Measurements from ENCODE around the gene ATP8B3. TPM values are rescaled to one million over a fixed set of nuclear protein-coding genes. Genes with fewer than 3 reads are reported as not detected.

Gene ATP8B3
- total and polyA plus RNA-seq, 9 of the 15 experiments (the other 6 are each of a cell fraction or from before 2014, with no cell fraction given), result 1.2 to 12.3 (median 3.8) TPM

GRCh38 chr19:1825909-1826556, 14.0 kb upstream of the ATP8B3 start:
- peak; percentile 91 for ATAC-seq
- TF ChIP-seq MXI1 (IDR thresholded peaks at IDR 0.05; ENCODE audit: low read depth, low read length) (0 out of 2 replicates have a peak, but pooled peaks have one; percentile 24), SMARCA4 (IDR thresholded peaks at IDR 0.05) (peak; percentile 57; the same call in 1 of the 2 replicates), SMARCA5 (IDR thresholded peaks at IDR 0.05) (peak; percentile 51; the same call in 1 of the 2 replicates), CC2D1A (IDR thresholded peaks at IDR 0.05) (peak; percentile 82), KLF10 (CRISPR knock-in tag; IDR thresholded peaks at IDR 0.05) (no peak), ZFX (CRISPR knock-in tag; IDR thresholded peaks at IDR 0.05) (no peak), HOXB6 (CRISPR knock-in tag; IDR thresholded peaks at IDR 0.05; ENCODE audit: borderline replicate concordance) (no peak), DEAF1 (CRISPR knock-in tag; IDR thresholded peaks at IDR 0.05) (peak; percentile 53; the same call in 1 of the 2 replicates), ZNF695 (CRISPR knock-in tag; IDR thresholded peaks at IDR 0.05) (no peak), KAT8 (IDR thresholded peaks at IDR 0.05; ENCODE audit: low read depth) (no peak), PRMT5 (CRISPR knock-in tag; IDR thresholded peaks at IDR 0.05) (no peak), SMC3 (conservative IDR thresholded peaks at IDR 0.05; ENCODE audit: insufficient read depth, low read depth, low read length) (peak; percentile 75), ZC3H11A (IDR thresholded peaks at IDR 0.05; ENCODE audit: low read depth, low read length) (no peak), DPF2 (IDR thresholded peaks at IDR 0.05) (peak; percentile 52), DACH1 (IDR thresholded peaks at IDR 0.05; ENCODE audit: partially characterized antibody) (peak; percentile 71), RBM39 (optimal IDR thresholded peaks at IDR 0.05; ENCODE audit: low read depth, low read length) (peak; percentile 81), MAX (CRISPR knock-in tag; IDR thresholded peaks at IDR 0.05) (0 out of 2 replicates have a peak, but pooled peaks have one; percentile 2), HEY1 (CRISPR knock-in tag; IDR thresholded peaks at IDR 0.05; ENCODE audit: borderline replicate concordance) (no peak), HBP1 (CRISPR knock-in tag; IDR thresholded peaks at IDR 0.05) (0 out of 2 replicates have a peak, but pooled peaks have one; percentile 17), ZFP30 (CRISPR knock-in tag; IDR thresholded peaks at IDR 0.05; ENCODE audit: borderline replicate concordance) (no peak), ZSCAN29 (IDR thresholded peaks at IDR 0.05) (no peak), MBD2 (IDR thresholded peaks at IDR 0.05; ENCODE audit: borderline replicate concordance, low read depth) (no peak)

More at GRCh38 chr19:1825909-1826556, 14.0 kb upstream of the ATP8B3 start:
- BruUV-seq (replicated peaks), result no TSS peak
- intact Hi-C loops (cut with micrococcal nuclease), result loop anchor here (1.0 to 2.0 kb wide), 2 partner anchors 13 to 51 kb away; partner anchors contain the start of gene ATP8B3
- H3K27ac ChIP-seq (ENCODE audit: extremely low read depth, low read depth, low read length), result peak overlapping the region; percentile 67
- DNase-seq (ENCODE audit: extremely low read depth in 1 of 4, low spot score in 3 of 4), result peak; percentile 85 to 93 (median 88)
- no peaks in the 10 kb centered on the region for H3K9me1 ChIP-seq (ENCODE audit: control insufficient read depth, insufficient read depth, low read length)
- peak; percentile 93 for FAIRE-seq
- peaks cover 83% of the 10 kb centered on the region; the same call in 2 of the 3 replicates for H3K36me3 ChIP-seq (ENCODE audit: control insufficient read depth, insufficient read depth, low read length)
- H4K20me1 ChIP-seq (replicated peaks; ENCODE audit: control insufficient read depth, insufficient read depth, low read length), result no peaks in the 10 kb centered on the region
- H3K79me2 ChIP-seq (ENCODE audit: control insufficient read depth, insufficient read depth, low read length), result peaks cover 56% of the 10 kb centered on the region
- peak overlapping the region; percentile 64 to 92 for H3K9ac ChIP-seq (ENCODE audit: insufficient read depth in 1 of 2, low read depth in 2 of 2, low read length in 2 of 2)
- no peaks in the 10 kb centered on the region for H3K27me3 ChIP-seq (ENCODE audit: control insufficient read depth in 2 of 2, insufficient read depth in 2 of 2, low read length in 2 of 2)
- H3K4me3 ChIP-seq, result peak overlapping the region; percentile 42
- POLR2A ChIA-PET, result interaction anchor here (0.5 to 3.7 kb wide), 9 partner anchors 11 to 209 kb away, joined by 3 to 27 read pairs (median 4); no protein-coding TSS in a partner anchor
- in situ Hi-C loops (cut with MboI), result no loop called here
- no peak overlapping the region for H2AFZ ChIP-seq (ENCODE audit: low read depth, low read length)
- peaks cover 11 to 64% of the 10 kb centered on the region in 2 experiments for H3K4me1 ChIP-seq (replicated peaks in 1 of 2; ENCODE audit: control insufficient read depth in 2 of 2, insufficient read depth in 2 of 2, low read length in 2 of 2)
- CTCF ChIA-PET (ENCODE audit: low intra/inter-chr PET ratio), result interaction anchor here (0.6 to 2.3 kb wide), 6 partner anchors 31 to 1996 kb away, joined by 3 to 12 read pairs (median 3); no protein-coding TSS in a partner anchor
- peak overlapping the region; percentile 83 for H3K4me2 ChIP-seq (ENCODE audit: insufficient read depth, low read length)
- no peaks in the 10 kb centered on the region for H3K9me3 ChIP-seq (replicated peaks; ENCODE audit: control insufficient read depth, insufficient read depth, low read depth, low read length)
- WGBS (ENCODE audit: insufficient coverage, low coverage, missing lambda C conversion rate), result 5% methylated on average over 13 of the region's 15 CpGs
